ENCODE data around the gene INSIG1. TPM values are rescaled to one million over a fixed set of nuclear protein-coding genes. Genes with fewer than 3 reads are reported as not detected.

INSIG1 gene
- total RNA-seq, 1 donor from 2014 or later: 21.8 TPM

DNA sequence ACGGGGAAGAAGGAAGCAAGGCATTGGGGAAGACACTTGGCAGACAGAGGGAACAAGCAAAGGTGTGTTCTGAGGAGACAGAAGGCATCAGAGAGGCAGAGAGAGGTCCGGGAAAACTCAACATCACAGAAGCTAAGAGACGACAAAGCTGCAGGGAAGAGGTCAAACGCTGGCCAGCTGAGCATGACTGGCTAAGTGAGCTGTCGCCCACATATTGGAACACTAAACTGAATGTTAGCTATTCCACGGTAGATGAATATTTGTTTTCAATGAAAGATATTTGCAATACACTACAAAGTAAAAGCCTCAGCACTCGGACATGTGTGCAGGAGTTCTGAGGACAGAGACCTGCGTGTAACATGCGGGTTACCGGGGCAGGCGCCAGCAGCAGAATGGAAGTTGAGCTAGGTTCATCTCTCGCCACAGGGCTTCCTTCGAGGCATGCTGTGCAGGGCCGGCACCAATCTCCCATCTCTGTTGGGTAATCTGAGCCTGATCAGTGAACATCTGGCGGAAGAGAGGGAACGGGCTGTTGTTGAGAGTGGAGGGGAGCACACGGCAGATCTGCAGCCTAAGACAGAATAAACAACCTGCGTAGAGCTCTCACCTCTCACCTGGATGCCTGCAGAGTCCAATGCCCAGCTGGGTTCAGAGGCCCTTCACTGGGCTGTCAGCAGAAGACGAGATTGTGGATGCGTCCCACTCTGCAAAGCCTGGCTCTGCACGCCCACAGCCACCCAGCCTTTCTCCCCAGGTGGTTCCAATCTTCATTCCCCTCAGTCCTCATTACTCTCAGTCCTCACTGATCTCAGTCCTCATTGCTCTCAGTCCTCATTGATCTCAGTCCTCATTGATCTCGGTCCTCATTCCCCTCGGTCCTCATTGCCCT, 35.9 kb downstream of the INSIG1 start:
- H3K36me3 Mint-ChIP-seq (ENCODE audit: unreplicated experiment): no peaks in the 10 kb centered on the region
- DNase-seq (ENCODE audit: extremely low spot score, unreplicated experiment): no peak
- no peak overlapping the region for H3K4me3 Mint-ChIP-seq (ENCODE audit: unreplicated experiment)
- no peaks in the 10 kb centered on the region for H3K4me1 Mint-ChIP-seq (ENCODE audit: unreplicated experiment)
- no peak for TF ChIP-seq CTCF (IDR thresholded peaks at IDR 0.05)
- H3K9me3 Mint-ChIP-seq (ENCODE audit: unreplicated experiment): no peaks in the 10 kb centered on the region
- no peak overlapping the region for H3K27ac Mint-ChIP-seq (ENCODE audit: unreplicated experiment)
- peaks cover 10% of the 10 kb centered on the region for H3K27me3 Mint-ChIP-seq (ENCODE audit: unreplicated experiment)

DNA sequence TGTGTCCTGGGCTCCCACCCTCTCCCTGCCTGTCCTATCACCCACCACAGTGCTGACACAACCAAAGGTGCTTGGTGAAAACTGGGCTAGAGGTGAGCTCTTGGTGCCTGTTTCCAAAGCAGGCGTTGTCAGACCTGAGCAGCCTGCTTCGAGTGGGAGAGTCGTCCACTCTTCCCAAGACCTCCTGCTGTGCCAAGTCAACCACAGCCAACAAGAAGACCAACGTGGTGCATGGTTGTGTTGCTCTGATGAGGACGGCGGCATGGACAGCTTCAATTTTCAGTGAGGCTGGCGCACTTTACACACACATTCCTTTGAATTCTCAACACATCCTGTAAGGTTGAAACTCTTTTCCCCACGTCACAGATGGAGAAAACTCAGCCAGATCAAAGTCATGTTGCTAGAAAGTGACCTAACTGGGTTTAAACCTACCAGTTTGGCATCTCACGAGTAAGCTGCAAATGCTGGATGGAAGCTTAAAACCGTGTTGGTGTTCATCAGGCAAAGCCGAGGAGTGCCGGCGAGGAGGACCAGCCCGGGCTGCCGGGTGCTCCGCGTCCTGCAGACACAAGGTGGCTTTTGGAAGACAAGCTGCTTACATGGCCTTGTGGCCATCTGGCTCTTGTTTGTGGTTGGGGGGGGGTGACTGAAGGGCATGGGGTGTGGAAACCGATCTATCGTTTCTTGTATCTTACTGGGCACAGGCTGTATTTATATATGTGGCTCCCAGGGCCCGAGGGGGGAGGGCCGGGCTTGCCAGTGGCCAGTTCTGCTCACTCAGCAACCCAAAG, 39.3 kb downstream of the INSIG1 start:
- TF ChIP-seq CTCF (IDR thresholded peaks at IDR 0.05): no peak
- Mint-ChIP-seq H3K36me3 (ENCODE audit: unreplicated experiment) (no peaks in the 10 kb centered on the region), H3K27ac (ENCODE audit: unreplicated experiment) (no peak overlapping the region), H3K4me1 (ENCODE audit: unreplicated experiment) (no peaks in the 10 kb centered on the region), H3K9me3 (ENCODE audit: unreplicated experiment) (no peaks in the 10 kb centered on the region), H3K27me3 (ENCODE audit: unreplicated experiment) (peaks cover 9% of the 10 kb centered on the region), H3K4me3 (ENCODE audit: unreplicated experiment) (no peak overlapping the region)
- DNase-seq (ENCODE audit: extremely low spot score, unreplicated experiment): no peak

- Mint-ChIP-seq H3K27me3 (ENCODE audit: unreplicated experiment) (peaks cover 12% of the 10 kb centered on the region), H3K9me3 (ENCODE audit: unreplicated experiment) (no peaks in the 10 kb centered on the region), H3K4me3 (ENCODE audit: unreplicated experiment) (no peak overlapping the region), H3K36me3 (ENCODE audit: unreplicated experiment) (no peaks in the 10 kb centered on the region), H3K4me1 (ENCODE audit: unreplicated experiment) (no peaks in the 10 kb centered on the region), H3K27ac (ENCODE audit: unreplicated experiment) (no peak overlapping the region)
- no peak for TF ChIP-seq CTCF (IDR thresholded peaks at IDR 0.05)
- peak; percentile 82 for DNase-seq (ENCODE audit: extremely low spot score, unreplicated experiment)
Measured at GRCh38 chr7:155337946-155338631, 40.4 kb downstream of the INSIG1 start.

GRCh38 chr7:155338632-155339320, 41.1 kb downstream of the INSIG1 start:
- H3K36me3 Mint-ChIP-seq (ENCODE audit: unreplicated experiment): no peaks in the 10 kb centered on the region
- no peak overlapping the region for H3K4me3 Mint-ChIP-seq (ENCODE audit: unreplicated experiment)
- TF ChIP-seq CTCF (IDR thresholded peaks at IDR 0.05): no peak
- no peak overlapping the region for H3K27ac Mint-ChIP-seq (ENCODE audit: unreplicated experiment)
- H3K27me3 Mint-ChIP-seq (ENCODE audit: unreplicated experiment): peaks cover 12% of the 10 kb centered on the region
- no peaks in the 10 kb centered on the region for H3K9me3 Mint-ChIP-seq (ENCODE audit: unreplicated experiment)
- no peak for DNase-seq (ENCODE audit: extremely low spot score, unreplicated experiment)
- no peaks in the 10 kb centered on the region for H3K4me1 Mint-ChIP-seq (ENCODE audit: unreplicated experiment)
